A549 (cell line): Measurements from ENCODE around the gene LDLRAD4. TPM values are rescaled to one million over a fixed set of nuclear protein-coding genes. Genes with fewer than 3 reads are reported as not detected.

ENCODE experiments used
- ATAC-seq, 2 experiments: fragments of 200-7000 bp in 1 of 2; fragments of >200 bp in 1 of 2; cut with Nextera tagmentation in 1 of 2; cut with Tn5 transposase in 1 of 2; 3 replicates each; pipeline versions ENCODE4 v1.8.0 to v1.9.1; 2018 to 2020; ENCODE audit warnings: mild to moderate bottlenecking in 1 of 2, moderate library complexity in 1 of 2
- CTCF ChIA-PET: fragments of 300-600 bp; sonication (Branson Sonifier 250); formaldehyde crosslinking; extraction: SDS; loops from one replicate; lab custom pipeline; 2021; ENCODE audit warnings: antibody characterized with exemption, inconsistent platforms; lab: Yijun Ruan, JAX
- POLR2A ChIA-PET: fragments of 350-600 bp; formaldehyde crosslinking; extraction: SDS; loops from one replicate; lab custom pipeline; 2021; ENCODE audit warnings: antibody characterized with exemption, inconsistent platforms; lab: Yijun Ruan, JAX
- DNase-seq, 2 experiments: peaks; one replicate each; pipeline versions ENCODE4 v3.0.0 to v3.0.0-alpha.2; 2011 to 2016; ENCODE audit warnings: low read depth in 1 of 2, low spot score in 1 of 2
- FAIRE-seq: peaks from 2 replicates; lab custom pipeline; 2011; peaks lifted over from hg19 to GRCh38; lab: Jason Lieb, UNC
- H3K27ac ChIP-seq, 2 experiments: fragments of >200 bp; sonication (Bioruptor Twin); formaldehyde crosslinking; 3 replicates each; pipeline ENCODE4 v1.5.1; 2016 to 2017
- H3K4me1 ChIP-seq: fragments of >200 bp; sonication (Bioruptor Twin); formaldehyde crosslinking; 3 replicates; pipeline ENCODE4 v1.6.1; 2016
- H3K4me2 ChIP-seq: fragments of >200 bp; sonication (Bioruptor Twin); formaldehyde crosslinking; 3 replicates; pipeline ENCODE4 v1.6.1; 2016
- H3K4me3 ChIP-seq: fragments of >200 bp; sonication (Bioruptor Twin); formaldehyde crosslinking; 3 replicates; pipeline ENCODE4 v1.5.1; 2016
- H3K9me3 ChIP-seq: fragments of >200 bp; sonication (Bioruptor Twin); formaldehyde crosslinking; 3 replicates; pipeline ENCODE4 v1.6.1; 2016
- CBX2 ChIP-seq: fragments of 200-600 bp; sonication (generic); IDR thresholded peaks from 2 replicates; pipeline ENCODE4 v1.6.1; 2016; ENCODE audit warnings: low read depth, mild to moderate bottlenecking, borderline replicate concordance
- CHD4 ChIP-seq: fragments of 200-600 bp; sonication (generic); IDR thresholded peaks from 2 replicates; pipeline ENCODE4 v1.6.1; 2016; ENCODE audit warnings: antibody characterized with exemption, mild to moderate bottlenecking, borderline replicate concordance
- EHF ChIP-seq: fragments of 250-450 bp; sonication (Bioruptor Pico); IDR thresholded peaks from 2 replicates; pipeline ENCODE4 v1.5.0; 2020; ENCODE audit warnings: mild to moderate bottlenecking
- ELK1 ChIP-seq: fragments of 150-350 bp; IDR thresholded peaks from 2 replicates; pipeline ENCODE4 v1.6.1; 2014; ENCODE audit warnings: low read depth, mild to moderate bottlenecking, low read length
- EP300 ChIP-seq, 2 experiments: fragments of >200 bp; sonication (Bioruptor Twin); formaldehyde crosslinking; IDR thresholded peaks; 2 replicates in 1 of 2; 3 replicates in 1 of 2; pipeline ENCODE4 v1.6.1; 2016 to 2017
- FOSB ChIP-seq: fragments of 250-450 bp; sonication (Bioruptor Pico); IDR thresholded peaks from 2 replicates; pipeline ENCODE4 v1.5.0; 2020; ENCODE audit warnings: mild to moderate bottlenecking, moderate library complexity
- GATA3 ChIP-seq: IDR thresholded peaks from 2 replicates; pipeline ENCODE4 v1.6.1; 2012; ENCODE audit warnings: borderline replicate concordance
- HES2 ChIP-seq: fragments of >200 bp; sonication (Bioruptor Twin); formaldehyde crosslinking; IDR thresholded peaks from 2 replicates; pipeline ENCODE4 v1.6.1; 2016
- HOXB13 ChIP-seq: fragments of 250-450 bp; sonication (Bioruptor Pico); IDR thresholded peaks from 2 replicates; pipeline ENCODE4 v1.5.0; 2020; ENCODE audit warnings: low read depth, mild to moderate bottlenecking, moderate library complexity
- MYC ChIP-seq: IDR thresholded peaks from 2 replicates; pipeline ENCODE4 v1.6.1; 2012; ENCODE audit warnings: mild to moderate bottlenecking, inconsistent platforms, low read length, improper control_type of control experiment, borderline replicate concordance
- NFE2L2 ChIP-seq: fragments of 150-350 bp; conservative IDR thresholded peaks from 2 replicates; pipeline ENCODE4 v1.6.1; 2014; ENCODE audit warnings: low read length
- NR3C1 ChIP-seq: fragments of >200 bp; sonication (Bioruptor Twin); formaldehyde crosslinking; IDR thresholded peaks from 3 replicates; pipeline ENCODE4 v1.6.1; 2017
- POLR2A ChIP-seq: IDR thresholded peaks from 2 replicates; pipeline ENCODE4 v1.6.1; 2012; ENCODE audit warnings: mild to moderate bottlenecking, low read length
- REST ChIP-seq: fragments of 200-600 bp; sonication (generic); IDR thresholded peaks from 2 replicates; pipeline ENCODE4 v1.6.1; 2016; ENCODE audit warnings: antibody characterized with exemption, mild to moderate bottlenecking, moderate library complexity
- SREBF2 ChIP-seq: fragments of 450-650 bp; IDR thresholded peaks from 2 replicates; pipeline ENCODE4 v1.6.1; 2014; ENCODE audit warnings: mild to moderate bottlenecking, moderate library complexity
- TP53 ChIP-seq: fragments of 250-450 bp; sonication (Bioruptor Pico); IDR thresholded peaks from 2 replicates; pipeline ENCODE4 v1.5.0; 2021; ENCODE audit warnings: mild to moderate bottlenecking, moderate library complexity
- WGBS: methylation state at CpG from one replicate; pipeline ENCODE4 v1.1.6; 2017; ENCODE audit errors: missing lambda C conversion rate; 5-methylcytosine and 5-hydroxymethylcytosine counted together
- polyA plus RNA-seq, 4 experiments: library from polyadenylated mRNA; depleted of rRNA in 3 of 4; stranded (reverse); fragments of >200 nt; fragmentation: RNase III in 1 of 4; extraction: RNeasy Plus Mini Kit Qiagen cat#74134 plus additional on column Dnase treatment in 1 of 4; gene quantifications; 2 replicates in 3 of 4; 3 replicates in 1 of 4; pipeline ENCODE4 v1.2.3, GENCODE V29; 2011 to 2017

Gene LDLRAD4
- polyA plus RNA-seq, 2 of the 4 experiments (the other 2 are of a cell fraction): 5.2 to 7.6 TPM

GRCh38 chr18:13622751-13623150 is 404.2 kb downstream of the LDLRAD4 start:
- DNase-seq (no peak), ATAC-seq (no peak), FAIRE-seq (no peak)
- Histone ChIP-seq H3K4me2 (no peak overlapping the region), H3K9me3 (no peaks in the 10 kb centered on the region), H3K4me1 (no peaks in the 10 kb centered on the region), H3K4me3 (no peak overlapping the region), H3K27ac (no peak overlapping the region)
- ChIA-PET CTCF (interaction anchor here (1.8 kb wide), 1 partner anchor 64 kb away, joined by 4 read pairs; no protein-coding TSS in a partner anchor), POLR2A (no interaction called here)
- WGBS: 84% methylated on average over 8 of the region's 8 CpGs
- TF ChIP-seq FOSB (CRISPR knock-in tag): no peak
- TF ChIP-seq NFE2L2: no peak
- no peak for TF ChIP-seq TP53 (CRISPR knock-in tag)
- TF ChIP-seq CHD4: no peak
- TF ChIP-seq ELK1: no peak
- no peak for TF ChIP-seq CBX2
- no peak for TF ChIP-seq HOXB13 (CRISPR knock-in tag)

- WGBS: 55% methylated on average over 10 of the region's 10 CpGs
- ChIA-PET CTCF (interaction anchor here (0.7 to 1.8 kb wide), 2 partner anchors 65 to 74 kb away, joined by 3 to 4 read pairs; no protein-coding TSS in a partner anchor), POLR2A (no interaction called here)
- Histone ChIP-seq H3K27ac (no peak overlapping the region), H3K4me2 (no peak overlapping the region), H3K4me1 (no peaks in the 10 kb centered on the region), H3K4me3 (no peak overlapping the region), H3K9me3 (no peaks in the 10 kb centered on the region)
- DNase-seq (no peak), FAIRE-seq (no peak), ATAC-seq (no peak)
- TF ChIP-seq EP300 (IDR thresholded peaks at IDR 0.05) (no peak), POLR2A (no peak), GATA3 (no peak), NR3C1 (no peak), SREBF2 (no peak), CBX2 (no peak), EHF (no peak), MYC (no peak), HES2 (no peak)
These were observed 404.8 kb downstream of the LDLRAD4 start for GRCh38 chr18:13623348-13623747.

GRCh38 chr18:13623871-13624270 is 405.3 kb downstream of the LDLRAD4 start:
- 78% methylated on average over 10 of the region's 13 CpGs for WGBS
- Histone ChIP-seq H3K4me2 (no peak overlapping the region), H3K4me1 (no peaks in the 10 kb centered on the region), H3K27ac (no peak overlapping the region), H3K9me3 (no peaks in the 10 kb centered on the region), H3K4me3 (no peak overlapping the region)
- DNase-seq: no peak
- ChIA-PET POLR2A (no interaction called here), CTCF (interaction anchor here (0.7 to 1.8 kb wide), 2 partner anchors 66 to 75 kb away, joined by 3 to 4 read pairs; no protein-coding TSS in a partner anchor)
- no peak for FAIRE-seq
- ATAC-seq: no peak
- no peak for TF ChIP-seq POLR2A
- TF ChIP-seq ELK1: no peak
- no peak for TF ChIP-seq REST
